GM06990 (cell line): ENCODE data around the gene DOCK2.

Experiments used
- DNase-seq: peaks from one replicate; pipeline ENCODE4 v3.0.0-alpha.2; 2011; ENCODE audit not compliant: insufficient read length; ENCODE audit errors: extremely low read depth
- H3K27me3 ChIP-seq: replicated peaks from 2 replicates; pipeline ENCODE4 v1.6.0; 2011; ENCODE audit warnings: low read length; ENCODE audit not compliant: control insufficient read depth, insufficient read depth
- H3K36me3 ChIP-seq: 2 replicates; pipeline ENCODE4 v1.5.1; 2011; ENCODE audit warnings: low read length; ENCODE audit not compliant: control insufficient read depth, insufficient read depth
- H3K4me3 ChIP-seq: replicated peaks from 2 replicates; pipeline ENCODE4 v1.5.1; 2011; ENCODE audit warnings: low read depth, mild to moderate bottlenecking, control low read depth, low read length
- CTCF ChIP-seq: IDR thresholded peaks from 2 replicates; pipeline ENCODE4 v1.5.1; 2011; ENCODE audit warnings: low read length, control low read depth, mild to moderate bottlenecking, inconsistent platforms; ENCODE audit not compliant: insufficient read depth, poor library complexity, severe bottlenecking

DOCK2 gene

DNA sequence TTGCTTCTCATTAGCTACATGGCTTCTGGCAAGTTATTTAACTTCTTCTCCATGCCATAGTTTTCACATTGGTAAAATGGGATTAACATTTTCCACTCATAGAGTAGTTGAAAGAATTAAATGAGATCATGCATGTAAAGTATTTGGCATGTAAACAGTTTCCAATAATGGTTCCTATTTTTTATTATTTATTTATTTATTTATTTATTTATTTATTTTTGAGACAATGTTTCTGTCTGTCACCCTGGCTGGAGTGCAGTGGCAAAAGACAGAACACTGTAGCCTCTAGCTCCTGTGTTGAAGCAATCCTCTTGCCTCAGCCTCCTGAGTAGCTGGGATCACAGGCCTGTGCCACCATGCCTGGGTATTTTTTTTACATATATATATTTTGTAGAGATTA, 117.7 kb downstream of the DOCK2 start:
- no peak overlapping the region for H3K4me3 ChIP-seq
- no peaks in the 10 kb centered on the region for H3K27me3 ChIP-seq
- H3K36me3 ChIP-seq = peaks cover 22% of the 10 kb centered on the region
- no peak for DNase-seq
- no peak for TF ChIP-seq CTCF

DNA sequence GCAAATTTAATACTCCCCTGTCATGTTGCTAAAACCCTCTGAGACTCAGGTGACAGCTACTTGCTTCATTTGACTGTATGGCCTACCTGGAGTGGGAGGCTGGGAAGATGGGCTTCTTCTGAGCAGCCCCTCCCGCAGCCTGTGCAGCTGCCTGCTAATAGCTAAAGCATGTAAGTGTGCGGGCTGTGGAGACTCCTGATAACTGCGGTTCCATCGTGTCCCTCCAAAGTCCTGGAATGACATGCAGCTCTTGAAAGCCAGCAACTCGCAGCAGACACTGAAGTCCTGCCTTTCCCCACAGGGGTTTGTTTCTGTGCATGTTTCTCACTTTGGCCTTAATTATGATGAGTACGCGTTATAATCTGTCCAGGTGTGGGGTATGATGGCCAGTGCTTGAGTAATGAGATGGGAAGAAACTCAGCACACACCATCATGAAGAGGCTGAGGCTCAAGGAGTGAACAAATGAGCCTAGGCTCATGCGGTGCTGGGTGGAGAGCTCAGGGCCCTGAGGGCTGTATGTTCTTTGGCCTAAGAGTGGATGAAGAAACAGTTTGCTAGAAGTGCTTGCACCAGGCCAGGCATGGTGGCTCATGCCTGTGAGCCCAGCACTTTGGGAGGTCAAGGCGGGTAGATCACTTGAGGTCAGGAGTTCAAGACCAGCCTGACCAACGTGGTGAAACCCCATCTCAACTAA, 119.1 kb downstream of the DOCK2 start:
- Histone ChIP-seq H3K4me3 (no peak overlapping the region), H3K27me3 (no peaks in the 10 kb centered on the region), H3K36me3 (peaks cover 16% of the 10 kb centered on the region)
- no peak for DNase-seq
- no peak for TF ChIP-seq CTCF

DNA sequence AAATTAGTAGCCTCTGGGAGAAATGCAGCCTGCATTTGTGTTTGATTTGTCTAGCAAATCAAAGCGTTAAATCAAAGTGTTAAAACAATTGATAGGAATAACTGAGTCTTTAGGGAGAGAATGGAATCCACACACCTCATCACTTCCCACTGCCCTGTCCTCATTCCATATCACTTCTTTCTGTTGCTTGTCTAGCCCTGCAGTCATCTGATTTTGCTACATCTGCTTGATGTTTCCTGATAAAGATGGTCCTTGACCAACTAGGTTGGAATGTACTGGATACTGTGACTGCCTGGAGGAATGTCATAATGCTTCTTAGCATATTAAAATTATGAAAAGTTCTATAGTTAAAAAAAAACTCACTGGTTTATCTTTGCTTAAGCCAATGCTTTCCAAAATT, 119.9 kb downstream of the DOCK2 start:
- TF ChIP-seq CTCF = no peak
- H3K36me3 ChIP-seq = peaks cover 13% of the 10 kb centered on the region

DNA sequence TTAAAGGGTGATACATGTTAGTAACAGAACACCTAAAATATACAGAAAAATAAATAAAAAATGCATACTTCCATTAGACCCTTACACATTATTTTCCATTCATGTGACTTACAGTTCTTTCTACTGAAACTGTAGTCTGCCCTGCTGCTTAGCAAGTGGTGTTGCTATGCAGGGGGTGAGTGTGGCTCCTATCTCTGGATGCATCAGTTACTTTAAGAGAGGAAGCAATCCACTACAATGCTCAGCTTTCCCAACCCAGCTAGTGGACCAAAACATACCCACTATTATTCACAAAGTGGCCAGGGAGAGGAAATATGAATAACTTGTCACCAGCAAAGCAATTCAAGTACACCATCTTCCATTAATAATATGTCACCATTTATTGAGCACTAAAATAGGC, 121.8 kb downstream of the DOCK2 start:
- Histone ChIP-seq H3K27me3 (no peaks in the 10 kb centered on the region), H3K4me3 (no peak overlapping the region), H3K36me3 (peaks cover 13% of the 10 kb centered on the region)
- no peak for TF ChIP-seq CTCF
- no peak for DNase-seq

More for the DNA sequence above, 119.9 kb downstream of the DOCK2 start:
- no peak overlapping the region for H3K4me3 ChIP-seq
- H3K27me3 ChIP-seq = no peaks in the 10 kb centered on the region
- no peak for DNase-seq

DNA sequence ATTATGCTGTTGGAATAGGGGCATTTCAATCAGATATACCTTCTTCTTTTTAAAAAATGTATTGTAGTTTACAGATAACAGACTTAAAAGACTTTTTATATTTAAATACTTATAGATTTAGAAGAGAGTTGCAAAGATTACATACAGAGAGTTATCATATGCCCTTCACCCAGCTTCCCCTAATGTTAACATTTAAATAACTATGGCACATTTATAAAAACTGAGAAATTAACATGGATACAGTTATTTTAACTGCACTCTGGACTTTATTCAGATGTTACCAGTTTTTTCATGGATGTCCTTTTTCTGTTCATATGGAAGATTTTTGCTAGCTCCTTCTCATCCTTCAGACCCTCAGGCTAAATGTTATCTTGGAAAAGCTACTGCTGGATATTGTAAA, 123.2 kb downstream of the DOCK2 start:
- Histone ChIP-seq H3K4me3 (no peak overlapping the region), H3K27me3 (no peaks in the 10 kb centered on the region), H3K36me3 (peaks cover 17% of the 10 kb centered on the region)
- no peak for DNase-seq
- TF ChIP-seq CTCF = no peak
